Endodermal cell (in vitro differentiated cells): ENCODE measurements around the gene C11orf24. TPM values are rescaled to one million over a fixed set of nuclear protein-coding genes. Genes with fewer than 3 reads are reported as not detected.
A peak's percentile ranks its signal among the peaks of the same experiment; 100 is the strongest.
"Not testable (repeated sequence)": the region's sequence is repeated elsewhere in the genome, so short reads cannot be mapped to it uniquely, and the experiment has no call there.

Source experiments
- DNase-seq: peaks from one replicate; pipeline ENCODE4 v3.0.0-alpha.2; 2017
- H3K27ac ChIP-seq: 2 replicates; pipeline ENCODE4 v1.5.1; 2013; ENCODE audit warnings: mild to moderate bottlenecking, low read depth, low read length, moderate library complexity
- H3K27me3 ChIP-seq: 2 replicates; pipeline ENCODE4 v1.6.1; 2013; ENCODE audit warnings: mild to moderate bottlenecking, low read length, moderate library complexity; ENCODE audit not compliant: insufficient read depth, control insufficient read depth, poor library complexity, severe bottlenecking
- H3K36me3 ChIP-seq: 2 replicates; pipeline ENCODE4 v1.7.0; 2013; ENCODE audit warnings: mild to moderate bottlenecking, low read length, moderate library complexity; ENCODE audit not compliant: control insufficient read depth, insufficient read depth
- H3K4me1 ChIP-seq: one replicate; pipeline ENCODE4 v1.7.0; 2013; ENCODE audit warnings: low read length; ENCODE audit not compliant: control insufficient read depth, insufficient read depth
- H3K4me3 ChIP-seq: 2 replicates; pipeline ENCODE4 v1.5.1; 2013; ENCODE audit warnings: mild to moderate bottlenecking, low read length, moderate library complexity
- H3K9ac ChIP-seq: 2 replicates; pipeline ENCODE4 v1.6.1; 2013; ENCODE audit warnings: mild to moderate bottlenecking, low read length, moderate library complexity; ENCODE audit not compliant: poor library complexity, severe bottlenecking; ENCODE audit errors: extremely low read depth
- H3K9me3 ChIP-seq: 2 replicates; pipeline ENCODE4 v1.6.1; 2013; ENCODE audit warnings: mild to moderate bottlenecking, low read length, moderate library complexity; ENCODE audit not compliant: control insufficient read depth
- H3K27ac Mint-ChIP-seq: 2 replicates; pipeline ENCODE4 v1.8.0; 2020; ENCODE audit warnings: mixed read lengths
- H3K27me3 Mint-ChIP-seq: 2 replicates; pipeline ENCODE4 v1.8.0; 2021; ENCODE audit warnings: mild to moderate bottlenecking, mixed read lengths; ENCODE audit not compliant: insufficient read depth
- H3K36me3 Mint-ChIP-seq: 2 replicates; pipeline ENCODE4 v1.8.0; 2020; ENCODE audit warnings: low read depth, mixed read lengths
- H3K4me1 Mint-ChIP-seq: 2 replicates; pipeline ENCODE4 v1.8.0; 2020; ENCODE audit warnings: mixed read lengths
- H3K4me3 Mint-ChIP-seq: 2 replicates; pipeline ENCODE4 v1.8.0; 2020; ENCODE audit warnings: mild to moderate bottlenecking, moderate library complexity, mixed read lengths
- H3K9me3 Mint-ChIP-seq: 2 replicates; pipeline ENCODE4 v1.8.0; 2020; ENCODE audit warnings: mild to moderate bottlenecking, mixed read lengths
- WGBS, 2 experiments: methylation state at CpG; one replicate each; pipeline versions ENCODE4 v1.1.5 to v1.1.7; 2013; ENCODE audit warnings: missing lambda C conversion rate in 2 of 2, mixed read lengths in 1 of 2; ENCODE audit not compliant: insufficient coverage in 1 of 2, insufficient read length in 1 of 2; 5-methylcytosine and 5-hydroxymethylcytosine counted together
- total RNA-seq, 2 donors: library from RNA; stranded (reverse); fragmentation: NEBNext Ultra II Directional in 1 of 2; extraction: Animal tissue kit (Norgen Biotek cat#: 25700) in 1 of 2; gene quantifications; 2 replicates in 1 of 2; 3 replicates in 1 of 2; pipeline ENCODE4 v1.2.1, GENCODE V29; 2021
- TF ChIP-seq, protein P1 (sequence below): fragments of 200-600 bp; sonication (generic); conservative IDR thresholded peaks from 2 replicates; pipeline ENCODE4 v1.5.0; 2021; ENCODE audit warnings: antibody characterized with exemption, mild to moderate bottlenecking

The C11orf24 gene
- total RNA-seq, 2 donors from 2014 or later, result 38.4 to 39.4 TPM

DNA sequence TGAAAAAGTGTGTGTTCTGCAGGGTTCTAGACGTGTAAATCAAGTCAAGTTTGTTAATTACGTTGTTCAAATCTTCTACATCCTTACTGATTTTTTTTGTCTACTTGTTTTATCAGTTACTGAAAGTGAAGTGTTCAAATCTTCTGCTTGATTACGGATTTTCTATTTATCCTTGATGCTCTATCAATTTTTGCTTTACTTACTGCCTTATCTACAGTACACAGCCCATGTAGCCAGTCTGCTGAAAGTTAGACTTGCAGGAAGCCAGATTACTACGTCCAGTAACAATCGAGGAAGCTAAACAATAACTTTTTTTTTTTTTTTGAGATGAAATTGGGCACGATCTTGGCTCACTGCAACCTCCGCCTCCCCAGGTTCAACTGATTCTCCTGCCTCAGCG lies 15.6 kb upstream of the C11orf24 start:
- WGBS, 2 experiments, result 91 to 98% methylated on average over 5 to 8 of the region's 8 CpGs
- no peaks in the 10 kb centered on the region for H3K27me3 ChIP-seq
- Mint-ChIP-seq H3K36me3 (no peaks in the 10 kb centered on the region), H3K4me3 (no peak overlapping the region), H3K4me1 (no peaks in the 10 kb centered on the region), H3K27ac (no peak overlapping the region), H3K27me3 (peaks cover 5% of the 10 kb centered on the region), H3K9me3 (peaks cover 20% of the 10 kb centered on the region)
- no peak overlapping the region for H3K4me3 ChIP-seq
- H3K36me3 ChIP-seq, result no peaks in the 10 kb centered on the region
- TF ChIP-seq, protein P1, sequence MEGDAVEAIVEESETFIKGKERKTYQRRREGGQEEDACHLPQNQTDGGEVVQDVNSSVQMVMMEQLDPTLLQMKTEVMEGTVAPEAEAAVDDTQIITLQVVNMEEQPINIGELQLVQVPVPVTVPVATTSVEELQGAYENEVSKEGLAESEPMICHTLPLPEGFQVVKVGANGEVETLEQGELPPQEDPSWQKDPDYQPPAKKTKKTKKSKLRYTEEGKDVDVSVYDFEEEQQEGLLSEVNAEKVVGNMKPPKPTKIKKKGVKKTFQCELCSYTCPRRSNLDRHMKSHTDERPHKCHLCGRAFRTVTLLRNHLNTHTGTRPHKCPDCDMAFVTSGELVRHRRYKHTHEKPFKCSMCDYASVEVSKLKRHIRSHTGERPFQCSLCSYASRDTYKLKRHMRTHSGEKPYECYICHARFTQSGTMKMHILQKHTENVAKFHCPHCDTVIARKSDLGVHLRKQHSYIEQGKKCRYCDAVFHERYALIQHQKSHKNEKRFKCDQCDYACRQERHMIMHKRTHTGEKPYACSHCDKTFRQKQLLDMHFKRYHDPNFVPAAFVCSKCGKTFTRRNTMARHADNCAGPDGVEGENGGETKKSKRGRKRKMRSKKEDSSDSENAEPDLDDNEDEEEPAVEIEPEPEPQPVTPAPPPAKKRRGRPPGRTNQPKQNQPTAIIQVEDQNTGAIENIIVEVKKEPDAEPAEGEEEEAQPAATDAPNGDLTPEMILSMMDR, result no peak
- no peaks in the 10 kb centered on the region for H3K4me1 ChIP-seq
- H3K9me3 ChIP-seq, result peaks cover 13% of the 10 kb centered on the region
- no peak for DNase-seq
- H3K9ac ChIP-seq, result no peak overlapping the region
- H3K27ac ChIP-seq, result no peak overlapping the region

DNA sequence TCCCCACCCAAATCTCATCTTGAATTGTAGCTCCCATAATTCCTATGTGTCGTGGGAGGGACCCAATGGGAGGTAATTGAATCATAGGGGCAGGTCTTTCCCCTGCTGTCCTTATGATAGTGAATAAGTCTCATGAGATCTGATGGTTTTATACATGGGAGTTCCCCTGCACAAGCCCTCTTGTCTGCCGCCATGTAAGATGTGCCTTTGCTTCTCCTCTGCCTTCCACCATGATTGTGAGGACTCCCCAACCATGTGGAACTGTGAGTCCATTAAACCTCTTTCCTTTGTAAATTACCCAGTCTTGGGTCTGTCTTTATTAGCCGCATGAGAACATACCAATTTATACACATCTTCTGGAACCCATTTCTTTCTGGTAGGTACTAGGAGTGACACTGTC lies 12.8 kb upstream of the C11orf24 start:
- not testable (repeated sequence) for H3K4me3 ChIP-seq, H3K27ac ChIP-seq, H3K4me1 ChIP-seq, H3K27me3 Mint-ChIP-seq, H3K4me1 Mint-ChIP-seq, H3K27ac Mint-ChIP-seq, H3K36me3 Mint-ChIP-seq, H3K4me3 Mint-ChIP-seq, H3K27me3 ChIP-seq, H3K9me3 ChIP-seq, H3K36me3 ChIP-seq, H3K9ac ChIP-seq, H3K9me3 Mint-ChIP-seq, DNase-seq
- WGBS, 2 experiments, result 88 to 95% methylated on average over 3 of the region's 3 CpGs

DNA sequence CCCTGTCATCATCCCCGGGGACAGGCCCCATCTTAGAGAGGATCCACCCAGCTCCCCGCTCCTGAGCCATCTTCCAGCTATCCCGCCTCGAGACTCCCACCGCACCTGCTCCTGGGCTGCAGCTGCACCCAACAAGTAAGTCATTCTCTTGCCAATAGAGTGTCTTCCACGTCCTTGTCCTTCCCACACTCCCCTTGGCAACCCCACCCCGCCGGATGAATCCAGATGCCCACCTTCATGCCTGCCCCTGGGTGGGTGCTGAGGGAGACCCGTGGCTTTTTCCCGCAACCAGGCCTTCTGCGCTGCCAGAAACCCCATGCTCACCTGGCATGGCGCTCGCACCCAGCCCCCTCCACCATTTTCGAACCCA lies 11.1 kb upstream of the C11orf24 start:
- H3K4me1 Mint-ChIP-seq, result no peaks in the 10 kb centered on the region
- peak overlapping the region; percentile 33 for H3K27ac Mint-ChIP-seq
- 91 to 95% methylated on average over 7 to 14 of the region's 14 CpGs for WGBS, 2 experiments
- Histone ChIP-seq H3K9me3 (no peaks in the 10 kb centered on the region), H3K27me3 (no peaks in the 10 kb centered on the region), H3K9ac (no peak overlapping the region), H3K4me3 (no peak overlapping the region), H3K4me1 (no peaks in the 10 kb centered on the region), H3K36me3 (no peaks in the 10 kb centered on the region), H3K27ac (no peak overlapping the region)
- H3K36me3 Mint-ChIP-seq, result no peaks in the 10 kb centered on the region
- peaks cover under 1% of the 10 kb centered on the region for H3K9me3 Mint-ChIP-seq
- DNase-seq, result no peak
- no peak overlapping the region for H3K4me3 Mint-ChIP-seq
- TF ChIP-seq, protein P1, result no peak
- H3K27me3 Mint-ChIP-seq, result peaks cover 5% of the 10 kb centered on the region

DNA sequence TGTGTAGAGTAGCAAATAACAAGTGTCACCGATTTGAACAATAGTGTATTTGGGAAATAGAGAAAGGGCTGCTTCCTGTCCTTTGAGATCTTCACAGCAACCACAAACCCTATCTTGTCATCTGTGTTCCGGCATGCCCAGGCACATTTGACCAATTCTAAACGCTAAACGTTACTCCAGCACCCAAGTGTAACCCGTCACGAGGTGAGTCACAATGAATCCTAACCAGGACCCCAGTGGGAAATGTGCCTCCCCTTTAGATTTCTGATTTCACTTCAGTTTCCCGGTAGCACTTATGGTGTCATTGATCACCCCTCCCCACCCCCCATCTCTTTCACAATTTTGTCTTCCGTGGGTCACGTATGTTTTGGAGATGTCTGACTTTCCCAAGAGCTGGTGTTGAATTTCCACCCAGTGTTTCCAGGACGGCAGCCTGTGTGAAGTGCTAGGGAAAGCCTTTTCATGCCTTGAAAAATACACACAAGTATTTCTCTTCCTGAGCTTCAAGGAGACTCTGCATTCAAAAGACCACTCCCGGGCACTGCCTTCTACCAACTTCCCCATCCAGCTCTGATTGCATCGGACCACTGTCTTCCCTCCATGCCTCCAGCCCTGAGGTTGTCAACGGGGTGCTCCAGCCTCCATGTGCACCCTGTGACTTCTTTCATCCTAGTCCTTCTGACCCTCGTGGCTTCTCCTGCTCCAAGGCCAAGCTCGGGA lies 10.5 kb upstream of the C11orf24 start:
- Histone ChIP-seq H3K4me3 (no peak overlapping the region), H3K9ac (no peak overlapping the region), H3K4me1 (no peaks in the 10 kb centered on the region), H3K27me3 (no peaks in the 10 kb centered on the region), H3K36me3 (no peaks in the 10 kb centered on the region), H3K9me3 (no peaks in the 10 kb centered on the region), H3K27ac (no peak overlapping the region)
- Mint-ChIP-seq H3K4me3 (no peak overlapping the region), H3K27me3 (peaks cover 5% of the 10 kb centered on the region), H3K9me3 (peaks cover 2% of the 10 kb centered on the region), H3K36me3 (no peaks in the 10 kb centered on the region), H3K4me1 (no peaks in the 10 kb centered on the region), H3K27ac (peak overlapping the region; percentile 33)
- TF ChIP-seq, protein P1, result no peak
- no peak for DNase-seq
- 85 to 88% methylated on average over 14 to 15 of the region's 15 CpGs for whole genome bisulfite sequencing, 2 experiments
